HepG2 (cell line): ENCODE measurements around the gene ATP9A. TPM values are rescaled to one million over a fixed set of nuclear protein-coding genes. Genes with fewer than 3 reads are reported as not detected.

Source experiments
- ELF3 ChIP-seq: IDR thresholded peaks from 2 replicates; pipeline ENCODE4 v1.6.1; 2016; ENCODE audit warnings: missing genetic modification reagents, missing compliant biosample characterization
- GLMP ChIP-seq: sonication (generic); formaldehyde crosslinking; IDR thresholded peaks from 2 replicates; pipeline ENCODE4 v1.9.0; 2021; ENCODE audit warnings: missing genetic modification reagents, mild to moderate bottlenecking, borderline replicate concordance
- KAT7 ChIP-seq: IDR thresholded peaks from 2 replicates; pipeline ENCODE4 v1.6.1; 2018; ENCODE audit warnings: borderline replicate concordance, missing compliant biosample characterization
- KIAA2018 ChIP-seq: sonication (generic); formaldehyde crosslinking; IDR thresholded peaks from 2 replicates; pipeline ENCODE4 v1.5.0; 2020; ENCODE audit warnings: mild to moderate bottlenecking, missing genetic modification reagents, borderline replicate concordance
- ZBTB43 ChIP-seq: sonication (generic); formaldehyde crosslinking; conservative IDR thresholded peaks from 2 replicates; pipeline ENCODE4 v1.4.0; 2020; ENCODE audit warnings: missing genetic modification reagents
- ZBTB49 ChIP-seq: sonication (generic); formaldehyde crosslinking; IDR thresholded peaks from 2 replicates; pipeline ENCODE4 v1.4.0; 2020; ENCODE audit warnings: missing genetic modification reagents, borderline replicate concordance
- ZNF430 ChIP-seq: sonication (generic); formaldehyde crosslinking; IDR thresholded peaks from 2 replicates; pipeline ENCODE4 v1.9.0; 2021; ENCODE audit warnings: mild to moderate bottlenecking, missing genetic modification reagents
- polyA plus RNA-seq, 8 experiments: library from polyadenylated mRNA; depleted of rRNA in 3 of 8; stranded (reverse) in 7 of 8; unstranded in 1 of 8; fragments of >200 nt; fragmentation: Illumina TruSeq in 4 of 8; extraction: Trizol in 4 of 8; gene quantifications; 2 replicates each; pipeline versions ENCODE4 v1.2.1 to v1.2.3, GENCODE V29; 2011 to 2016; ENCODE audit warnings: low read depth in 4 of 8, missing spikeins in 1 of 8, mixed read lengths in 1 of 8; ENCODE audit not compliant: insufficient read depth in 1 of 8
- total RNA-seq, 5 experiments: library from RNA; depleted of rRNA; stranded (reverse); fragments of >200 nt; fragmentation: Illumina TruSeq; extraction: Trizol; gene quantifications; 2 replicates each; pipeline ENCODE4 v1.2.3, GENCODE V29; 2016; ENCODE audit warnings: low read depth in 1 of 5
- TF ChIP-seq, protein P1 (sequence below): sonication (generic); formaldehyde crosslinking; IDR thresholded peaks from 2 replicates; pipeline ENCODE4 v1.8.1; 2023; ENCODE audit warnings: mild to moderate bottlenecking, missing genetic modification reagents
- TF ChIP-seq, protein P2 (sequence below): IDR thresholded peaks from 2 replicates; pipeline ENCODE4 v1.6.1; 2016; ENCODE audit warnings: low read depth

ATP9A gene
- total and polyA plus RNA-seq, 2 of the 13 experiments (the other 11 are each of a cell fraction or from before 2014, with no cell fraction given), result 11.8 to 18.5 TPM

DNA sequence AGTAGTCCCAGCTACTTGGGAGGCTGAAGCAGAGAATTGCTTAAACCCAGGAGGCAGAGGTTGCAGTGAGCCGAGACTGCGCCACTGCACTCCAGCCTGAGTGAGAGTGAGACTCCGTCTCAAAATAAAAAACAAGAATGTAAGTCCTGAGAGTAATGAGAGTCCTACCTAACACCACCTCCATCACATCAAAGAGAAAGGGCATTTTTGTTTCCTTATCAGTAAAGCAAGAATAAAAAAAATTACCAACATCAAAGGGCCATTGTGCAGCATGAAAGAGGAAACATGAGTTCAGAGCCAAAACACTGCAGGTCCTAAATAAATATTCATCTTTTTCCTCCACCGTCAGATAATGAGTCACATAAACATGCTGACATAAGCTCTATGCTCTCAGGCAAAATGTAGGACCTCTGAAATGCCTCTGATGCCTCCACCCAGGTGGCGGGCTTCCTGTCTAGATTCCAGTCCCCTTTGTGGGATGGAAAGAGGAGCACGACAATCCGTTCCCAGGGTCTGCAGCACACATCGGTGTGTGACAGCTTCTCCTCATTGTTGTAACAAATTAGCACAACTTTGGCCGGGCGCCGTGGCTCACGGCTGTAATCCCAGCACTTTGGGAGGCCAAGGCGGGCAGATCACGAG, 7.2 kb downstream of the ATP9A start (continued):
- TF ChIP-seq KIAA2018, result no peak
- TF ChIP-seq, protein P1, sequence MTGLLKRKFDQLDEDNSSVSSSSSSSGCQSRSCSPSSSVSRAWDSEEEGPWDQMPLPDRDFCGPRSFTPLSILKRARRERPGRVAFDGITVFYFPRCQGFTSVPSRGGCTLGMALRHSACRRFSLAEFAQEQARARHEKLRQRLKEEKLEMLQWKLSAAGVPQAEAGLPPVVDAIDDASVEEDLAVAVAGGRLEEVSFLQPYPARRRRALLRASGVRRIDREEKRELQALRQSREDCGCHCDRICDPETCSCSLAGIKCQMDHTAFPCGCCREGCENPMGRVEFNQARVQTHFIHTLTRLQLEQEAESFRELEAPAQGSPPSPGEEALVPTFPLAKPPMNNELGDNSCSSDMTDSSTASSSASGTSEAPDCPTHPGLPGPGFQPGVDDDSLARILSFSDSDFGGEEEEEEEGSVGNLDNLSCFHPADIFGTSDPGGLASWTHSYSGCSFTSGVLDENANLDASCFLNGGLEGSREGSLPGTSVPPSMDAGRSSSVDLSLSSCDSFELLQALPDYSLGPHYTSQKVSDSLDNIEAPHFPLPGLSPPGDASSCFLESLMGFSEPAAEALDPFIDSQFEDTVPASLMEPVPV, result peak; percentile 67
- TF ChIP-seq KAT7 (CRISPR knock-in tag), result 0 out of 2 replicates have a peak, but pooled peaks have one; percentile 15
- no peak for TF ChIP-seq GLMP (CRISPR knock-in tag)
- peak; percentile 99 for TF ChIP-seq ELF3 (CRISPR knock-in tag)
- no peak for TF ChIP-seq ZBTB49 (CRISPR knock-in tag)
- TF ChIP-seq, protein P2, sequence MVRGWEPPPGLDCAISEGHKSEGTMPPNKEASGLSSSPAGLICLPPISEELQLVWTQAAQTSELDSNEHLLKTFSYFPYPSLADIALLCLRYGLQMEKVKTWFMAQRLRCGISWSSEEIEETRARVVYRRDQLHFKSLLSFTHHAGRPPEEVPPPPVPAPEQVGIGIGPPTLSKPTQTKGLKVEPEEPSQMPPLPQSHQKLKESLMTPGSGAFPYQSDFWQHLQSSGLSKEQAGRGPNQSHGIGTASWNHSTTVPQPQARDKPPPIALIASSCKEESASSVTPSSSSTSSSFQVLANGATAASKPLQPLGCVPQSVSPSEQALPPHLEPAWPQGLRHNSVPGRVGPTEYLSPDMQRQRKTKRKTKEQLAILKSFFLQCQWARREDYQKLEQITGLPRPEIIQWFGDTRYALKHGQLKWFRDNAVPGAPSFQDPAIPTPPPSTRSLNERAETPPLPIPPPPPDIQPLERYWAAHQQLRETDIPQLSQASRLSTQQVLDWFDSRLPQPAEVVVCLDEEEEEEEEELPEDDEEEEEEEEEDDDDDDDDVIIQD (CRISPR knock-in tag), result peak; percentile 71
- 0 out of 2 replicates have a peak, but pooled peaks have one; percentile 19 for TF ChIP-seq ZNF430 (CRISPR knock-in tag)
- TF ChIP-seq ZBTB43 (CRISPR knock-in tag), result peak; percentile 64
